Endothelial cell of umbilical vein (primary cell): ENCODE data around the gene IGFL4. TPM values are rescaled to one million over a fixed set of nuclear protein-coding genes. Genes with fewer than 3 reads are reported as not detected.

Experiments used
- BruUV-seq: library from RNA; stranded (reverse); fragments of 400-500 nt; replicated peaks from 2 replicates; lab custom pipeline; 2021; lab: Mats Ljungman, UMichigan
- CTCF ChIA-PET: fragments of 300-600, 350-600 bp; sonication (Branson Sonifier 250); formaldehyde crosslinking; loops from one replicate; lab custom pipeline; 2021; ENCODE audit warnings: antibody characterized with exemption, inconsistent platforms; lab: Charles Lee
- POLR2A ChIA-PET: fragments of 300-600, 350-600 bp; sonication (Branson Sonifier 250); formaldehyde crosslinking; loops from one replicate; lab custom pipeline; 2021; ENCODE audit warnings: antibody characterized with exemption, inconsistent platforms; lab: Charles Lee
- DNase-seq: peaks from one replicate; pipeline ENCODE4 v3.0.0-alpha.2; 2011; ENCODE audit warnings: low read depth, low spot score
- FAIRE-seq: peaks from 2 replicates; lab custom pipeline; 2011; peaks lifted over from hg19 to GRCh38; lab: Jason Lieb, UNC
- H2AFZ ChIP-seq: 2 replicates; pipeline ENCODE4 v1.6.0; 2012; ENCODE audit warnings: low read depth, low read length, control low read depth, inconsistent platforms
- H3K27ac ChIP-seq: 2 replicates; pipeline ENCODE4 v1.5.1; 2011; ENCODE audit warnings: low read depth, mild to moderate bottlenecking, control low read depth, low read length, moderate library complexity; ENCODE audit not compliant: insufficient read depth
- H3K27me3 ChIP-seq, 2 experiments: 2 replicates each; pipeline versions ENCODE4 v1.6.0 to v1.6.1; 2011; ENCODE audit warnings: low read length in 2 of 2, mixed read lengths in 1 of 2; ENCODE audit not compliant: control insufficient read depth in 2 of 2, insufficient read depth in 2 of 2
- H3K36me3 ChIP-seq, 2 experiments: 2 replicates in 1 of 2; 3 replicates in 1 of 2; pipeline ENCODE4 v1.5.1; 2011; ENCODE audit warnings: low read length in 2 of 2, mild to moderate bottlenecking in 1 of 2, moderate library complexity in 1 of 2; ENCODE audit not compliant: control insufficient read depth in 2 of 2, insufficient read depth in 2 of 2; ENCODE audit errors: extremely low read depth in 1 of 2
- H3K4me1 ChIP-seq: 3 replicates; pipeline ENCODE4 v1.5.1; 2011; ENCODE audit warnings: mild to moderate bottlenecking, low read length; ENCODE audit not compliant: control insufficient read depth, insufficient read depth; ENCODE audit errors: extremely low read depth
- H3K4me2 ChIP-seq: 2 replicates; pipeline ENCODE4 v1.6.1; 2011; ENCODE audit warnings: low read length, control low read depth, mixed read lengths; ENCODE audit not compliant: insufficient read depth
- H3K4me3 ChIP-seq, 3 experiments: fragments of 200-600 bp in 1 of 3; sonication (generic), shearing (Covaris generic) in 1 of 3; replicated peaks in 1 of 3; 2 replicates each; pipeline ENCODE4 v1.5.1; 2011 to 2016; ENCODE audit warnings: control low read depth in 3 of 3, low read length in 3 of 3, mild to moderate bottlenecking in 2 of 3, inconsistent platforms in 1 of 3, low read depth in 1 of 3, moderate library complexity in 1 of 3; ENCODE audit not compliant: insufficient read depth in 1 of 3
- H3K79me2 ChIP-seq: 2 replicates; pipeline ENCODE4 v1.6.0; 2012; ENCODE audit warnings: low read length, inconsistent platforms; ENCODE audit not compliant: control insufficient read depth, insufficient read depth
- H3K9ac ChIP-seq: replicated peaks from 2 replicates; pipeline ENCODE3; 2011; ENCODE audit warnings: low read length, control low read depth; ENCODE audit not compliant: insufficient read depth; ENCODE audit errors: extremely low read depth
- H3K9me1 ChIP-seq: replicated peaks from 3 replicates; pipeline ENCODE4 v1.6.0; 2011; ENCODE audit warnings: mild to moderate bottlenecking, low read length; ENCODE audit not compliant: control insufficient read depth, insufficient read depth; ENCODE audit errors: extremely low read depth
- H3K9me3 ChIP-seq: replicated peaks from 2 replicates; pipeline ENCODE4 v1.5.1; 2012; ENCODE audit warnings: low read length, inconsistent platforms; ENCODE audit not compliant: control insufficient read depth, insufficient read depth
- H4K20me1 ChIP-seq: replicated peaks from 2 replicates; pipeline ENCODE3; 2011; ENCODE audit warnings: mild to moderate bottlenecking, low read length; ENCODE audit not compliant: control insufficient read depth, insufficient read depth; ENCODE audit errors: extremely low read depth
- EZH2 ChIP-seq: IDR thresholded peaks from 2 replicates; pipeline ENCODE4 v1.6.1; 2012; ENCODE audit warnings: borderline replicate concordance, low read depth, mild to moderate bottlenecking, moderate library complexity, low read length, inconsistent platforms; ENCODE audit not compliant: severe bottlenecking
- FOS ChIP-seq: IDR thresholded peaks from 2 replicates; pipeline ENCODE4 v1.6.1; 2011; ENCODE audit warnings: mild to moderate bottlenecking, low read length, moderate library complexity, borderline replicate concordance; ENCODE audit not compliant: insufficient read depth
- GATA2 ChIP-seq: IDR thresholded peaks from 2 replicates; pipeline ENCODE4 v1.7.0; 2011; ENCODE audit warnings: low read depth, mild to moderate bottlenecking, moderate library complexity, mixed read lengths, low read length; ENCODE audit not compliant: insufficient read length, insufficient read depth
- JUN ChIP-seq: IDR thresholded peaks from 2 replicates; pipeline ENCODE4 v1.6.1; 2011; ENCODE audit warnings: borderline replicate concordance, low read depth; ENCODE audit not compliant: insufficient read length, insufficient read depth
- MYC ChIP-seq: IDR thresholded peaks from one replicate; pipeline ENCODE4 v1.6.1; 2011; ENCODE audit warnings: mild to moderate bottlenecking, low read depth, low read length
- POLR2A ChIP-seq: IDR thresholded peaks from 2 replicates; pipeline ENCODE4 v1.6.1; 2012; ENCODE audit warnings: low read depth, mild to moderate bottlenecking, control low read depth, low read length
- POLR2AphosphoS5 ChIP-seq: IDR thresholded peaks from 2 replicates; pipeline ENCODE4 v1.6.1; 2012; ENCODE audit warnings: low read depth, mild to moderate bottlenecking, control low read depth, low read length, moderate library complexity; ENCODE audit not compliant: insufficient read depth
- dilution Hi-C: fragments of 300-500 bp; cut with MboI; formaldehyde crosslinking; loops from one replicate; pipeline ENCODE4 v1.15.0; 2019; ENCODE audit warnings: low sequenced_read_pairs; ENCODE audit not compliant: extremely low pct_ligation_motif_present
- intact Hi-C: fragments of 100-400 bp; cut with micrococcal nuclease; formaldehyde crosslinking; loops from one replicate; pipeline ENCODE4 v1.10.0; 2022
- polyA plus RNA-seq, 4 experiments: library from polyadenylated mRNA; depleted of rRNA in 3 of 4; stranded (reverse) in 3 of 4; unstranded in 1 of 4; fragments of >200 nt; gene quantifications; 2 replicates each; pipeline versions ENCODE4 v1.2.1 to v1.2.3, GENCODE V29; 2011 to 2012; ENCODE audit warnings: missing spikeins in 1 of 4
- total RNA-seq: library from RNA; stranded (reverse); gene quantifications from 2 replicates; pipeline ENCODE4 v1.2.3, GENCODE V29; 2021
- TF ChIP-seq, protein P1 (sequence below), 2 donors: IDR thresholded peaks; 1 replicate in 1 of 2; 2 replicates in 1 of 2; pipeline ENCODE4 v1.5.1; 2011; ENCODE audit warnings: low read length in 2 of 2, mild to moderate bottlenecking in 2 of 2, moderate library complexity in 2 of 2, control low read depth in 1 of 2, inconsistent platforms in 1 of 2, low read depth in 1 of 2; ENCODE audit not compliant: insufficient read depth in 1 of 2; ENCODE audit errors: extremely low read depth in 1 of 2
- TF ChIP-seq, protein P2 (sequence below): IDR thresholded peaks from 2 replicates; pipeline ENCODE4 v1.6.1; 2011; ENCODE audit not compliant: insufficient read depth, insufficient read length

Gene IGFL4
- total and polyA plus RNA-seq, 2 donors (not counting 3 experiments of a cell fraction or from before 2014, with no cell fraction given), result not detected

DNA sequence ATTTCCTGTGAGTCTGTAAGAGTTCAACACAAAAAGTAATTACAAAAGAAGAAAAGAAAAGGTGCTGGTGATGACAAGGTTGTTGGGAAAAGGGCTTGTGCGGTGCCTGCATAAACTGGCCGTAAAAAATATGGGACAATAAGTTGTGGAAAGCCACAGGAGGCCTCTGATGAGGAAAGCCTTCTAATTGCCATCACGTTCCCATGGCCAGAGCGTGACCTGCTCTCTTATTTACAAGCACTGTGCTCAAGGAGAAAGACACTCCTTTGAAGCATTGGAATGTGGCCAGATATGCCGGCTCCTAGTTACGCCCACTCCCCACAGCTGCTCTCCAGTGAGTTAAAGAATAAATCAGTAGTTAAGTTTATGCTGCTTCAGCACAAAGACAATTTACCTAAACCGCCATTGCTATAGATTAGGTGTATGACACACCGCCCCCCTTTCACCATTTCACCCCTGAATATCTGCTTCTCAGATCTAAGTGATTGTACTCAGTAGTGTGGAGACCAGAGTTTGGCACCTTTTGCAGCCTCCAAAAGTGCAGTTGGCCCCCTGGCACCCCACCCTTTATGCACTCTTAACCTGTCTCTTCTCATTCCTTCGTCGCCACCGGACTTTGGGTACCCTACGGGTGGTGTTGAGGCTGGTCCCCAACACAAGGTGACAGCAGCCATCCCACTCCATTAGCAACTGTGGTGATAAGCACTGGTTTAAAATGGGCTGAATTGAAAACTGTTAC is 9.8 kb downstream of the IGFL4 start:
- FAIRE-seq (no peak), DNase-seq (no peak)
- no peaks in the 10 kb centered on the region for H3K9me3 ChIP-seq
- H3K4me3 ChIP-seq, result no peak overlapping the region
- H3K4me2 ChIP-seq, result no peak overlapping the region
- no peaks in the 10 kb centered on the region for H3K4me1 ChIP-seq
- ChIA-PET CTCF (interaction anchor here (0.9 to 6.3 kb wide), 4 partner anchors 34 to 235 kb away, joined by 3 to 155 read pairs (median 40); no protein-coding TSS in a partner anchor), POLR2A (no interaction called here)
- H3K27ac ChIP-seq, result no peak overlapping the region
- intact Hi-C loops (no loop called here), dilution Hi-C loops (no loop called here)
- H3K27me3 ChIP-seq, result no peaks in the 10 kb centered on the region
- no peaks in the 10 kb centered on the region for H3K9me1 ChIP-seq
- no peaks in the 10 kb centered on the region for H3K79me2 ChIP-seq
- H2AFZ ChIP-seq, result no peak overlapping the region
- no peaks in the 10 kb centered on the region for H4K20me1 ChIP-seq
- BruUV-seq, result no TSS peak
- H3K36me3 ChIP-seq, result no peaks in the 10 kb centered on the region
- TF ChIP-seq, protein P1, sequence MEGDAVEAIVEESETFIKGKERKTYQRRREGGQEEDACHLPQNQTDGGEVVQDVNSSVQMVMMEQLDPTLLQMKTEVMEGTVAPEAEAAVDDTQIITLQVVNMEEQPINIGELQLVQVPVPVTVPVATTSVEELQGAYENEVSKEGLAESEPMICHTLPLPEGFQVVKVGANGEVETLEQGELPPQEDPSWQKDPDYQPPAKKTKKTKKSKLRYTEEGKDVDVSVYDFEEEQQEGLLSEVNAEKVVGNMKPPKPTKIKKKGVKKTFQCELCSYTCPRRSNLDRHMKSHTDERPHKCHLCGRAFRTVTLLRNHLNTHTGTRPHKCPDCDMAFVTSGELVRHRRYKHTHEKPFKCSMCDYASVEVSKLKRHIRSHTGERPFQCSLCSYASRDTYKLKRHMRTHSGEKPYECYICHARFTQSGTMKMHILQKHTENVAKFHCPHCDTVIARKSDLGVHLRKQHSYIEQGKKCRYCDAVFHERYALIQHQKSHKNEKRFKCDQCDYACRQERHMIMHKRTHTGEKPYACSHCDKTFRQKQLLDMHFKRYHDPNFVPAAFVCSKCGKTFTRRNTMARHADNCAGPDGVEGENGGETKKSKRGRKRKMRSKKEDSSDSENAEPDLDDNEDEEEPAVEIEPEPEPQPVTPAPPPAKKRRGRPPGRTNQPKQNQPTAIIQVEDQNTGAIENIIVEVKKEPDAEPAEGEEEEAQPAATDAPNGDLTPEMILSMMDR (IDR thresholded peaks at IDR 0.05; ENCODE audit: extremely low read depth in 1 of 2, insufficient read depth in 1 of 2, low read depth in 1 of 2, low read length in 2 of 2), result no peak
- no peak for TF ChIP-seq EZH2
- TF ChIP-seq JUN, result no peak
- no peak for TF ChIP-seq POLR2A
- TF ChIP-seq, protein P2, sequence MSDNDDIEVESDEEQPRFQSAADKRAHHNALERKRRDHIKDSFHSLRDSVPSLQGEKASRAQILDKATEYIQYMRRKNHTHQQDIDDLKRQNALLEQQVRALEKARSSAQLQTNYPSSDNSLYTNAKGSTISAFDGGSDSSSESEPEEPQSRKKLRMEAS, result no peak
- TF ChIP-seq GATA2, result no peak
- TF ChIP-seq MYC, result no peak
- no peak for TF ChIP-seq FOS
- no peak for TF ChIP-seq POLR2AphosphoS5
- H3K9ac ChIP-seq, result no peak overlapping the region
